HepG2 (cell line): ENCODE measurements around the gene KRTAP1-1. TPM values are rescaled to one million over a fixed set of nuclear protein-coding genes. Genes with fewer than 3 reads are reported as not detected.

ENCODE experiments used
- ATAC-seq: fragments of 200-7000 bp; cut with Tn5 transposase; 3 replicates; pipeline ENCODE4 v1.9.1; 2020; ENCODE audit warnings: mild to moderate bottlenecking, moderate library complexity
- BruUV-seq: library from RNA; stranded (reverse); fragments of 400-500 nt; replicated peaks from 2 replicates; lab custom pipeline; 2021; lab: Mats Ljungman, UMichigan
- CTCF ChIA-PET: fragments of 300-600 bp; formaldehyde crosslinking; extraction: SDS; loops from one replicate; lab custom pipeline; 2021; ENCODE audit warnings: low total read pairs, inconsistent platforms, low intra/inter-chr PET ratio; lab: Yijun Ruan, JAX
- POLR2A ChIA-PET: fragments of 350-600 bp; sonication (Branson Sonifier 250); formaldehyde crosslinking; loops from one replicate; lab custom pipeline; 2020; ENCODE audit warnings: antibody characterized with exemption, inconsistent platforms; lab: Yijun Ruan, JAX
- DNase-seq: peaks from one replicate; pipeline ENCODE4 v3.0.0-alpha.2; 2015; ENCODE audit warnings: low spot score
- FAIRE-seq: peaks from 3 replicates; lab custom pipeline; 2011; peaks lifted over from hg19 to GRCh38; lab: Jason Lieb, UNC
- H2AFZ ChIP-seq: one replicate; pipeline ENCODE4 v1.6.1; 2011; ENCODE audit warnings: low read length, inconsistent platforms
- H3K27ac ChIP-seq: fragments of 300-600 bp; 3 replicates; pipeline ENCODE4 v1.8.0; 2011; ENCODE audit warnings: mixed run types, mild to moderate bottlenecking, mixed read lengths, low read length, inconsistent platforms; ENCODE audit not compliant: insufficient read depth; ENCODE audit errors: extremely low read length
- H3K27me3 ChIP-seq, 2 experiments: fragments of 200-600 bp in 1 of 2; 2 replicates in 1 of 2; 3 replicates in 1 of 2; pipeline versions ENCODE4 v1.6.0 to v1.8.0; 2011; ENCODE audit warnings: low read length in 2 of 2, mild to moderate bottlenecking in 2 of 2, moderate library complexity in 2 of 2, inconsistent platforms in 1 of 2; ENCODE audit not compliant: insufficient read depth in 2 of 2, control insufficient read depth in 1 of 2
- H3K36me3 ChIP-seq, 2 experiments: fragments of 200-600 bp in 1 of 2; replicated peaks in 1 of 2; 2 replicates in 1 of 2; 3 replicates in 1 of 2; pipeline versions ENCODE4 v1.5.1 to v1.8.0; 2011; ENCODE audit warnings: low read length in 2 of 2, inconsistent platforms in 1 of 2; ENCODE audit not compliant: insufficient read depth in 2 of 2, control insufficient read depth in 1 of 2
- H3K4me1 ChIP-seq: 2 replicates; pipeline ENCODE4 v1.5.1; 2012; ENCODE audit warnings: low read length, inconsistent platforms; ENCODE audit not compliant: insufficient read depth
- H3K4me2 ChIP-seq: 2 replicates; pipeline ENCODE4 v1.6.0; 2011; ENCODE audit warnings: low read depth, low read length, inconsistent platforms
- H3K4me3 ChIP-seq, 3 experiments: fragments of 200-600 bp in 1 of 3; sonication (generic), shearing (Covaris generic) in 1 of 3; replicated peaks in 1 of 3; 2 replicates each; pipeline ENCODE4 v1.5.1; 2011 to 2016; ENCODE audit warnings: low read length in 3 of 3, inconsistent platforms in 2 of 3, low read depth in 2 of 3, mild to moderate bottlenecking in 2 of 3, control low read depth in 1 of 3, mixed read lengths in 1 of 3; ENCODE audit not compliant: insufficient read depth in 1 of 3
- H3K79me2 ChIP-seq: one replicate; pipeline ENCODE4 v1.6.1; 2011; ENCODE audit warnings: low read length, inconsistent platforms; ENCODE audit not compliant: insufficient read depth
- H3K9ac ChIP-seq: 2 replicates; pipeline ENCODE4 v1.6.0; 2011; ENCODE audit warnings: mild to moderate bottlenecking, low read depth, low read length, inconsistent platforms; ENCODE audit not compliant: insufficient read depth
- H3K9me3 ChIP-seq: 2 replicates; pipeline ENCODE4 v1.5.1; 2012; ENCODE audit warnings: mild to moderate bottlenecking, low read length
- H4K20me1 ChIP-seq: 2 replicates; pipeline ENCODE4 v1.6.0; 2011; ENCODE audit warnings: inconsistent platforms, mild to moderate bottlenecking, low read length, moderate library complexity; ENCODE audit not compliant: insufficient read depth
- ETV6 ChIP-seq: sonication (generic); formaldehyde crosslinking; conservative IDR thresholded peaks from 2 replicates; pipeline ENCODE4 v1.4.0; 2020; ENCODE audit warnings: missing genetic modification reagents
- ISX ChIP-seq: sonication (generic); formaldehyde crosslinking; conservative IDR thresholded peaks from 2 replicates; pipeline ENCODE4 v1.5.0; 2020; ENCODE audit warnings: missing genetic modification reagents
- MAFG ChIP-seq: sonication (generic); formaldehyde crosslinking; IDR thresholded peaks from 2 replicates; pipeline ENCODE4 v1.5.1; 2020; ENCODE audit warnings: mild to moderate bottlenecking, missing genetic modification reagents
- PAF1 ChIP-seq: IDR thresholded peaks from 2 replicates; pipeline ENCODE4 v1.6.1; 2016; ENCODE audit warnings: missing genetic modification reagents, missing compliant biosample characterization
- PHB2 ChIP-seq: fragments of 450-650 bp; IDR thresholded peaks from 2 replicates; pipeline ENCODE4 v1.6.1; 2018; ENCODE audit not compliant: partially characterized antibody
- TCF12 ChIP-seq, 2 experiments: fragments of 450-650 bp in 1 of 2; sonication (generic) in 1 of 2; formaldehyde crosslinking in 1 of 2; IDR thresholded peaks; 2 replicates each; pipeline versions ENCODE4 v1.6.1 to v1.8.0; 2017 to 2022; ENCODE audit warnings: antibody characterized with exemption in 1 of 2, mild to moderate bottlenecking in 1 of 2, missing genetic modification reagents in 1 of 2, moderate library complexity in 1 of 2
- TCF7L2 ChIP-seq: IDR thresholded peaks from 2 replicates; pipeline ENCODE4 v1.6.1; 2011; ENCODE audit warnings: mild to moderate bottlenecking, low read depth, low read length, moderate library complexity
- ZNF484 ChIP-seq: sonication (generic); formaldehyde crosslinking; IDR thresholded peaks from 2 replicates; pipeline ENCODE4 v1.5.1; 2020; ENCODE audit warnings: mild to moderate bottlenecking, low read depth, missing genetic modification reagents, borderline replicate concordance
- WGBS: methylation state at CpG from one replicate; pipeline ENCODE4 v1.1.6; 2017; ENCODE audit warnings: low lambda C conversion rate; 5-methylcytosine and 5-hydroxymethylcytosine counted together
- in situ Hi-C: cut with HindIII; loops from 2 replicates; pipeline ENCODE4 v1.10.0; 2017; ENCODE audit warnings: low pct_unique_long_range_greater_than_20kb; ENCODE audit not compliant: extremely low pct_ligation_motif_present
- intact Hi-C: fragments of 100-400 bp; cut with micrococcal nuclease; formaldehyde crosslinking; loops from one replicate; pipeline ENCODE4 v1.10.0; 2022; ENCODE audit not compliant: unreplicated experiment
- polyA plus RNA-seq, 8 experiments: library from polyadenylated mRNA; depleted of rRNA in 3 of 8; stranded (reverse) in 7 of 8; unstranded in 1 of 8; fragments of >200 nt; fragmentation: Illumina TruSeq in 4 of 8; extraction: Trizol in 4 of 8; gene quantifications; 2 replicates each; pipeline versions ENCODE4 v1.2.1 to v1.2.3, GENCODE V29; 2011 to 2016; ENCODE audit warnings: low read depth in 4 of 8, missing spikeins in 1 of 8, mixed read lengths in 1 of 8; ENCODE audit not compliant: insufficient read depth in 1 of 8
- small RNA-seq, 3 experiments: library from RNA; depleted of rRNA; stranded (forward); fragments of <200 nt; gene quantifications; one replicate each; pipeline ENCODE3, GENCODE V24; 2012; ENCODE audit warnings: low read depth in 2 of 3, low replicate concordance in 1 of 3; ENCODE audit not compliant: insufficient read length in 3 of 3, insufficient read depth in 2 of 3
- total RNA-seq, 5 experiments: library from RNA; depleted of rRNA; stranded (reverse); fragments of >200 nt; fragmentation: Illumina TruSeq; extraction: Trizol; gene quantifications; 2 replicates each; pipeline ENCODE4 v1.2.3, GENCODE V29; 2016; ENCODE audit warnings: low read depth in 1 of 5
- TF ChIP-seq, protein P1 (sequence below): sonication (generic); formaldehyde crosslinking; IDR thresholded peaks from 2 replicates; pipeline ENCODE4 v1.9.0; 2021; ENCODE audit warnings: missing genetic modification reagents, mild to moderate bottlenecking, borderline replicate concordance
- TF ChIP-seq, protein P2 (sequence below): sonication (generic); formaldehyde crosslinking; IDR thresholded peaks from 2 replicates; pipeline ENCODE4 v1.4.0; 2020; ENCODE audit warnings: missing genetic modification reagents

Gene KRTAP1-1
- total and polyA plus RNA-seq, 2 of the 13 experiments (the other 11 are each of a cell fraction or from before 2014, with no cell fraction given) = not detected

DNA sequence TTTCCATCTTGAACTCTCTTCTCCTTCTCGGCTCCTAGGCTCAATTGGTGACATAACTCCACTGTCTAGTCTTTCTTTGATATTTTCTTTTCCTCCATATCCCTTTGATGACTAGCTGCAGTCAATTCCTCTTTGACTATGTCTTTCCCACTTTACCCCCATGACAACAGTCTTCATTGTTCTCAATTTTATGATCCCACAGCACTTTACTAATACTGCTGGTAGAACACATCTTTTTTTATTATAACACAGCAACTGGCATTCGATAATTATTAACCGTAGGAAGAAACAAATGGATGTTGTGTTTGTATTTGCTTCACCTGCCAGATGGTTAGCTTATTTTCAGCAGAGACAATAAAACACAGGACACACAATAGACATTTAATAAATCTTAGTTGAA lies 48.6 kb downstream of the KRTAP1-1 start:
- no TSS peak for BruUV-seq

More for the DNA sequence above, 48.6 kb downstream of the KRTAP1-1 start:
- intact Hi-C loops = no loop called here
- no peak for DNase-seq
- H4K20me1 ChIP-seq = no peaks in the 10 kb centered on the region
- H3K4me3 ChIP-seq = no peak overlapping the region
- H3K36me3 ChIP-seq = no peaks in the 10 kb centered on the region
- in situ Hi-C loops = no loop called here
- no peak for FAIRE-seq
- POLR2A ChIA-PET = no interaction called here
- H3K27me3 ChIP-seq = no peaks in the 10 kb centered on the region
- no peak overlapping the region for H3K4me2 ChIP-seq
- no peaks in the 10 kb centered on the region for H3K79me2 ChIP-seq
- H3K9ac ChIP-seq = no peak overlapping the region
- no peaks in the 10 kb centered on the region for H3K9me3 ChIP-seq
- ATAC-seq = no peak
- CTCF ChIA-PET = no interaction called here
- peaks cover 5% of the 10 kb centered on the region; the same call in 1 of the 2 replicates for H3K4me1 ChIP-seq
- 69% methylated on average over 3 of the region's 3 CpGs for WGBS
- no peak overlapping the region for H2AFZ ChIP-seq
- TF ChIP-seq MAFG (CRISPR knock-in tag) = no peak
- TF ChIP-seq, protein P1, sequence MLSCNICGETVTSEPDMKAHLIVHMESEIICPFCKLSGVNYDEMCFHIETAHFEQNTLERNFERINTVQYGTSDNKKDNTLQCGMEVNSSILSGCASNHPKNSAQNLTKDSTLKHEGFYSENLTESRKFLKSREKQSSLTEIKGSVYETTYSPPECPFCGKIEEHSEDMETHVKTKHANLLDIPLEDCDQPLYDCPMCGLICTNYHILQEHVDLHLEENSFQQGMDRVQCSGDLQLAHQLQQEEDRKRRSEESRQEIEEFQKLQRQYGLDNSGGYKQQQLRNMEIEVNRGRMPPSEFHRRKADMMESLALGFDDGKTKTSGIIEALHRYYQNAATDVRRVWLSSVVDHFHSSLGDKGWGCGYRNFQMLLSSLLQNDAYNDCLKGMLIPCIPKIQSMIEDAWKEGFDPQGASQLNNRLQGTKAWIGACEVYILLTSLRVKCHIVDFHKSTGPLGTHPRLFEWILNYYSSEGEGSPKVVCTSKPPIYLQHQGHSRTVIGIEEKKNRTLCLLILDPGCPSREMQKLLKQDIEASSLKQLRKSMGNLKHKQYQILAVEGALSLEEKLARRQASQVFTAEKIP = no peak
- TF ChIP-seq PHB2 = no peak
- no peak for TF ChIP-seq TCF7L2
- no peak for TF ChIP-seq TCF12 (IDR thresholded peaks at IDR 0.05)
- no peak for TF ChIP-seq TCF12 (CRISPR knock-in tag; IDR thresholded peaks at IDR 0.05)
- TF ChIP-seq, protein P2, sequence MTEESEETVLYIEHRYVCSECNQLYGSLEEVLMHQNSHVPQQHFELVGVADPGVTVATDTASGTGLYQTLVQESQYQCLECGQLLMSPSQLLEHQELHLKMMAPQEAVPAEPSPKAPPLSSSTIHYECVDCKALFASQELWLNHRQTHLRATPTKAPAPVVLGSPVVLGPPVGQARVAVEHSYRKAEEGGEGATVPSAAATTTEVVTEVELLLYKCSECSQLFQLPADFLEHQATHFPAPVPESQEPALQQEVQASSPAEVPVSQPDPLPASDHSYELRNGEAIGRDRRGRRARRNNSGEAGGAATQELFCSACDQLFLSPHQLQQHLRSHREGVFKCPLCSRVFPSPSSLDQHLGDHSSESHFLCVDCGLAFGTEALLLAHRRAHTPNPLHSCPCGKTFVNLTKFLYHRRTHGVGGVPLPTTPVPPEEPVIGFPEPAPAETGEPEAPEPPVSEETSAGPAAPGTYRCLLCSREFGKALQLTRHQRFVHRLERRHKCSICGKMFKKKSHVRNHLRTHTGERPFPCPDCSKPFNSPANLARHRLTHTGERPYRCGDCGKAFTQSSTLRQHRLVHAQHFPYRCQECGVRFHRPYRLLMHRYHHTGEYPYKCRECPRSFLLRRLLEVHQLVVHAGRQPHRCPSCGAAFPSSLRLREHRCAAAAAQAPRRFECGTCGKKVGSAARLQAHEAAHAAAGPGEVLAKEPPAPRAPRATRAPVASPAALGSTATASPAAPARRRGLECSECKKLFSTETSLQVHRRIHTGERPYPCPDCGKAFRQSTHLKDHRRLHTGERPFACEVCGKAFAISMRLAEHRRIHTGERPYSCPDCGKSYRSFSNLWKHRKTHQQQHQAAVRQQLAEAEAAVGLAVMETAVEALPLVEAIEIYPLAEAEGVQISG = no peak
- TF ChIP-seq ISX = no peak
- no peak for TF ChIP-seq ETV6
- TF ChIP-seq PAF1 (CRISPR knock-in tag) = no peak
- no peak for TF ChIP-seq ZNF484 (CRISPR knock-in tag)
- no peak overlapping the region for H3K27ac ChIP-seq

Small RNAs within 50 kb of the gene (small RNA-seq; reads per million reads assigned to genes)
- gene KRTAP3-4P = 0 reads per million in 3 experiments

Other genes with a start within 250 kb of the KRTAP1-1 start
Only the 30 nearest of the 37 such genes appear.
- 0.07 TPM in 1 of 2 replicates, not detected in the other for gene KRT12, start 174.2 kb downstream of the KRTAP1-1 start, total RNA-seq (2016; rRNA removed; fragmentation: Illumina TruSeq; extraction: Trizol)
- gene KRT12, start 174.2 kb downstream of the KRTAP1-1 start, polyA plus RNA-seq (2011; rRNA removed) = 0.09 and 0.31 TPM in 2 replicates
- 0.13 and 0.14 TPM in 2 replicates for gene KRT20, start 156.2 kb downstream of the KRTAP1-1 start, total RNA-seq (2016; rRNA removed; fragmentation: Illumina TruSeq; extraction: Trizol)
- gene KRT20, start 156.2 kb downstream of the KRTAP1-1 start, polyA plus RNA-seq (2011; rRNA removed) = 0.20 and 1.0 TPM in 2 replicates
- 24.7 and 32.9 TPM in 2 replicates for gene KRT23, start 103.8 kb downstream of the KRTAP1-1 start, total RNA-seq (2016; rRNA removed; fragmentation: Illumina TruSeq; extraction: Trizol)
- 48.4 and 51.1 TPM in 2 replicates for gene KRT23, start 103.8 kb downstream of the KRTAP1-1 start, polyA plus RNA-seq (2011; rRNA removed)
- gene KRT39, start 74.5 kb downstream of the KRTAP1-1 start, total RNA-seq (2016; rRNA removed; fragmentation: Illumina TruSeq; extraction: Trizol) = 0.07 TPM in 1 of 2 replicates, not detected in the other
- 1.2 and 1.6 TPM in 2 replicates for gene KRT39, start 74.5 kb downstream of the KRTAP1-1 start, polyA plus RNA-seq (2011; rRNA removed)
- not detected in 2 replicates for gene KRT40, start 57.1 kb downstream of the KRTAP1-1 start, total RNA-seq (2016; rRNA removed; fragmentation: Illumina TruSeq; extraction: Trizol)
- not detected in 2 replicates for gene KRT40, start 57.1 kb downstream of the KRTAP1-1 start, polyA plus RNA-seq (2011; rRNA removed)
- not detected in 2 replicates for gene KRTAP3-3, start 47.3 kb downstream of the KRTAP1-1 start, total RNA-seq (2016; rRNA removed; fragmentation: Illumina TruSeq; extraction: Trizol)
- gene KRTAP3-3, start 47.3 kb downstream of the KRTAP1-1 start, polyA plus RNA-seq (2011; rRNA removed) = not detected in 2 replicates
- not detected in 2 replicates for gene KRTAP3-2, start 41.5 kb downstream of the KRTAP1-1 start, total RNA-seq (2016; rRNA removed; fragmentation: Illumina TruSeq; extraction: Trizol)
- not detected in 2 replicates for gene KRTAP3-2, start 41.5 kb downstream of the KRTAP1-1 start, polyA plus RNA-seq (2011; rRNA removed)
- gene KRTAP3-1, start 32.3 kb downstream of the KRTAP1-1 start, total RNA-seq (2016; rRNA removed; fragmentation: Illumina TruSeq; extraction: Trizol) = 0.29 and 0.81 TPM in 2 replicates
- 3.7 and 3.8 TPM in 2 replicates for gene KRTAP3-1, start 32.3 kb downstream of the KRTAP1-1 start, polyA plus RNA-seq (2011; rRNA removed)
- gene KRTAP1-5, start 14.2 kb downstream of the KRTAP1-1 start, total RNA-seq (2016; rRNA removed; fragmentation: Illumina TruSeq; extraction: Trizol) = not detected in 2 replicates
- 0.07 and 0.09 TPM in 2 replicates for gene KRTAP1-5, start 14.2 kb downstream of the KRTAP1-1 start, polyA plus RNA-seq (2011; rRNA removed)
- gene KRTAP1-4, start 11.3 kb downstream of the KRTAP1-1 start, total RNA-seq (2016; rRNA removed; fragmentation: Illumina TruSeq; extraction: Trizol) = not detected in 2 replicates
- not detected in 2 replicates for gene KRTAP1-4, start 11.3 kb downstream of the KRTAP1-1 start, polyA plus RNA-seq (2011; rRNA removed)
- not detected in 2 replicates for gene KRTAP1-3, start 6.6 kb downstream of the KRTAP1-1 start, total RNA-seq (2016; rRNA removed; fragmentation: Illumina TruSeq; extraction: Trizol)
- not detected in 2 replicates for gene KRTAP1-3, start 6.6 kb downstream of the KRTAP1-1 start, polyA plus RNA-seq (2011; rRNA removed)
- gene KRTAP2-1, start 5.9 kb upstream of the KRTAP1-1 start, total RNA-seq (2016; rRNA removed; fragmentation: Illumina TruSeq; extraction: Trizol) = not detected in 2 replicates
- not detected in 2 replicates for gene KRTAP2-1, start 5.9 kb upstream of the KRTAP1-1 start, polyA plus RNA-seq (2011; rRNA removed)
- not detected in 2 replicates for gene KRTAP2-2, start 13.8 kb upstream of the KRTAP1-1 start, total RNA-seq (2016; rRNA removed; fragmentation: Illumina TruSeq; extraction: Trizol)
- gene KRTAP2-2, start 13.8 kb upstream of the KRTAP1-1 start, polyA plus RNA-seq (2011; rRNA removed) = not detected in 2 replicates
- gene KRTAP2-3, start 18.7 kb upstream of the KRTAP1-1 start, total RNA-seq (2016; rRNA removed; fragmentation: Illumina TruSeq; extraction: Trizol) = not detected in 2 replicates
- 0.24 and 0.25 TPM in 2 replicates for gene KRTAP2-3, start 18.7 kb upstream of the KRTAP1-1 start, polyA plus RNA-seq (2011; rRNA removed)
- gene KRTAP2-4, start 24.4 kb upstream of the KRTAP1-1 start, total RNA-seq (2016; rRNA removed; fragmentation: Illumina TruSeq; extraction: Trizol) = not detected in 2 replicates
- not detected in 2 replicates for gene KRTAP2-4, start 24.4 kb upstream of the KRTAP1-1 start, polyA plus RNA-seq (2011; rRNA removed)
- not detected in 2 replicates for gene KRTAP4-7, start 42.7 kb upstream of the KRTAP1-1 start, total RNA-seq (2016; rRNA removed; fragmentation: Illumina TruSeq; extraction: Trizol)
- not detected in 2 replicates for gene KRTAP4-7, start 42.7 kb upstream of the KRTAP1-1 start, polyA plus RNA-seq (2011; rRNA removed)
- gene KRTAP4-8, start 56.7 kb upstream of the KRTAP1-1 start, total RNA-seq (2016; rRNA removed; fragmentation: Illumina TruSeq; extraction: Trizol) = not detected in 2 replicates
- not detected in 2 replicates for gene KRTAP4-8, start 56.7 kb upstream of the KRTAP1-1 start, polyA plus RNA-seq (2011; rRNA removed)
- not detected in 2 replicates for gene KRTAP4-16, start 60.8 kb upstream of the KRTAP1-1 start, total RNA-seq (2016; rRNA removed; fragmentation: Illumina TruSeq; extraction: Trizol)
- gene KRTAP4-16, start 60.8 kb upstream of the KRTAP1-1 start, polyA plus RNA-seq (2011; rRNA removed) = not detected in 2 replicates
- not detected in 2 replicates for gene KRTAP4-9, start 63.9 kb upstream of the KRTAP1-1 start, total RNA-seq (2016; rRNA removed; fragmentation: Illumina TruSeq; extraction: Trizol)
- gene KRTAP4-9, start 63.9 kb upstream of the KRTAP1-1 start, polyA plus RNA-seq (2011; rRNA removed) = not detected in 2 replicates
- gene KRTAP4-11, start 76.9 kb upstream of the KRTAP1-1 start, total RNA-seq (2016; rRNA removed; fragmentation: Illumina TruSeq; extraction: Trizol) = not detected in 2 replicates
- gene KRTAP4-11, start 76.9 kb upstream of the KRTAP1-1 start, polyA plus RNA-seq (2011; rRNA removed) = not detected in 2 replicates
- not detected in 2 replicates for gene KRTAP4-12, start 82.7 kb upstream of the KRTAP1-1 start, total RNA-seq (2016; rRNA removed; fragmentation: Illumina TruSeq; extraction: Trizol)
- gene KRTAP4-12, start 82.7 kb upstream of the KRTAP1-1 start, polyA plus RNA-seq (2011; rRNA removed) = not detected in 2 replicates
- not detected in 2 replicates for gene KRTAP4-6, start 99.1 kb upstream of the KRTAP1-1 start, total RNA-seq (2016; rRNA removed; fragmentation: Illumina TruSeq; extraction: Trizol)
- not detected in 2 replicates for gene KRTAP4-6, start 99.1 kb upstream of the KRTAP1-1 start, polyA plus RNA-seq (2011; rRNA removed)
- gene KRTAP4-5, start 108.4 kb upstream of the KRTAP1-1 start, total RNA-seq (2016; rRNA removed; fragmentation: Illumina TruSeq; extraction: Trizol) = not detected in 2 replicates
- not detected in 2 replicates for gene KRTAP4-5, start 108.4 kb upstream of the KRTAP1-1 start, polyA plus RNA-seq (2011; rRNA removed)
- gene KRTAP4-4, start 119.3 kb upstream of the KRTAP1-1 start, total RNA-seq (2016; rRNA removed; fragmentation: Illumina TruSeq; extraction: Trizol) = not detected in 2 replicates
- not detected in 2 replicates for gene KRTAP4-4, start 119.3 kb upstream of the KRTAP1-1 start, polyA plus RNA-seq (2011; rRNA removed)
- not detected in 2 replicates for gene KRTAP4-3, start 126.8 kb upstream of the KRTAP1-1 start, total RNA-seq (2016; rRNA removed; fragmentation: Illumina TruSeq; extraction: Trizol)
- gene KRTAP4-3, start 126.8 kb upstream of the KRTAP1-1 start, polyA plus RNA-seq (2011; rRNA removed) = not detected in 2 replicates
- gene KRTAP4-2, start 136.8 kb upstream of the KRTAP1-1 start, total RNA-seq (2016; rRNA removed; fragmentation: Illumina TruSeq; extraction: Trizol) = not detected in 2 replicates
- not detected in 2 replicates for gene KRTAP4-2, start 136.8 kb upstream of the KRTAP1-1 start, polyA plus RNA-seq (2011; rRNA removed)
- gene KRTAP4-1, start 143.5 kb upstream of the KRTAP1-1 start, total RNA-seq (2016; rRNA removed; fragmentation: Illumina TruSeq; extraction: Trizol) = not detected in 2 replicates
- not detected in 2 replicates for gene KRTAP4-1, start 143.5 kb upstream of the KRTAP1-1 start, polyA plus RNA-seq (2011; rRNA removed)
- not detected in 2 replicates for gene KRTAP9-1, start 148.4 kb upstream of the KRTAP1-1 start, total RNA-seq (2016; rRNA removed; fragmentation: Illumina TruSeq; extraction: Trizol)
- gene KRTAP9-1, start 148.4 kb upstream of the KRTAP1-1 start, polyA plus RNA-seq (2011; rRNA removed) = not detected in 2 replicates
- gene KRTAP9-2, start 185.2 kb upstream of the KRTAP1-1 start, total RNA-seq (2016; rRNA removed; fragmentation: Illumina TruSeq; extraction: Trizol) = not detected in 2 replicates
- not detected in 2 replicates for gene KRTAP9-2, start 185.2 kb upstream of the KRTAP1-1 start, polyA plus RNA-seq (2011; rRNA removed)
- not detected in 2 replicates for gene KRTAP9-3, start 191.0 kb upstream of the KRTAP1-1 start, total RNA-seq (2016; rRNA removed; fragmentation: Illumina TruSeq; extraction: Trizol)
- gene KRTAP9-3, start 191.0 kb upstream of the KRTAP1-1 start, polyA plus RNA-seq (2011; rRNA removed) = not detected in 2 replicates